HG03175 (cell line): ENCODE results near the gene ACD.
A peak's percentile ranks its signal among the peaks of the same experiment; 100 is the strongest.

ENCODE experiments used
- ATAC-seq: cut with Tn5 transposase; IDR thresholded peaks from one replicate; pipeline ENCODE4 v1.9.1; 2021; ENCODE audit warnings: mild to moderate bottlenecking, moderate library complexity; ENCODE audit not compliant: unreplicated experiment

The ACD gene

DNA sequence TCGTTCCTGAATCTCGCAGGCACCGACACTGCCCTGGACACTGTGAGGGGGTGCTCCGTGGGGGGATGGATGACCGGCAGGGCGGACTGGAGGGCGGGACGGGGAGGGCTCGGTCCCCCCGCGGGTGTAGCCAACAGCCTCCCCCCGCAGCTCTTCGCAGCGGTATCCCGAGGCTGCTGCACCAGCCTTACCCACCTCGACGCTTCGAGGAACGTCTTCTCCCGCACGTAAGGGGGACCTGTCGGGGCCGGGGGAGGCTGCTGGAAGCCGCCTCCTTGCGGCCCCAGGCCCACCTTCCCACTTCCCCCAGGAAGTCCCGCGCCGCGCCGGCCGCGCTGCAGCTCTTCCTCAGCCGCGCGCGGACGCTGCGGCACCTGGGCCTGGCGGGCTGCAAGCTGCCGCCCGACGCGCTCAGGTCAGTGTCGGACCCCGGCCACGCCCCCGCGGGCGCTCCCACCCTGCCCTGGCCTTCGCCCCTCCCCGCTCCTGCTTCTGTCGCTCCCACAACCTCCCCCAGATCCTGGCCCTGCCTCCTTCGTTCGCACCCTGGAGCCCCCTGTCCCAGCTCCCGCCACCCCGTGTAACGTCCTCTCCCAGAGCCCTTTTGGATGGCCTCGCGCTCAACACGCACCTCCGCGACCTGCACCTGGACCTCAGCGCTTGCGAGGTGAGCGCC lies 11.8 kb downstream of the ACD start:
- ATAC-seq, result no peak

DNA sequence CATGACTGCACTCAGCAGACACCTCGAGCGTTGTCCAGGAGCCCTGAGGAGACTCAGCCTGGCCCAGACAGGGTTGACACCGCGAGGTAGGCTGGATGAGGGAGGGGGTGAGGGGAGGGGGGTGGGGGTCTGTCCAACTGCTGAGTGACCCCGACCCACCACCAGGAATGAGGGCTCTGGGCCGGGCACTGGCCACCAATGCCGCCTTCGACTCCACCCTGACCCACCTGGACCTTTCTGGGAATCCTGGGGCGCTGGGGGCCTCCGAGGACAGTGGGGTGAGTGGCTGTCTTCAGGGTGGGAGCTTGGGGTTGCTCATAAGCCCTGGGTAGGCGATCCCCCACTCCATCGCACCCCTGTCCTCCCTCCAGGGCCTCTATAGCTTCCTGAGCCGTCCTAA lies 12.4 kb downstream of the ACD start:
- no peak for ATAC-seq

- no peak for ATAC-seq
These were observed 12.9 kb downstream of the ACD start for GRCh38 chr16:67647111-67647651.

DNA sequence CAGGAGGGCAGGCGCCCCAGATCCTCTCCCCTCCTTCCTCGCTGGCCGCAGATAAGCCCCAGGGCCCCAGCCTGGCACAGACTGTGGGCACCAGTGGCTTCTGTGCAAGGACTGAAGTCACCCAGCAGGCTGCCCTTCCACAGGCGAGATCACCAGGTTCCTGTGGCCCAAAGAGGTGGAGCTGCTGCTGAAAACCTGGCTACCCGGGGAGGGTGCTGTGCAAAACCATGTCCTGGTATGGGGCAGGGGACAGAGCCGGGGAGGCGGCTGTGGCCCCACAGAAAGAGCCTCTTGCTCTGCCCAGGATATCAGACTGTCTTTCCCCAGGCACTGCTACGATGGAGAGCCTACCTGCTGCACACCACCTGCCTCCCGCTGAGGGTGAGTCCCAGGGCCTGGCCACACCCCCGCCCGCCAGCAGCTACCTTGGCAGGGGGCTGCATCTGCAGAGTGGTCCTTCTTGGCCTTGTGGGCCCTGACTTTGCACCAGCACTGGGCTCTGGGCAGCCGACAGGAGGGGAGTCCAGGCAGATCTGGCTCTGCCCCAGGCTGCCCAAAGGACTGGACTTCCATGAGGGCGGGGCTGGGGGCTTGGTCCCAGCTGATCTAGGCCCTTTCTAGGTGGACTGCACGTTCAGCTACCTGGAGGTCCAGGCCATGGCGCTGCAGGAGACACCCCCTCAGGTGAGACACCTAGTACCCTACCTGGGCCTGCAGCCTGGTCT lies 14.5 kb downstream of the ACD start:
- ATAC-seq, result peak; percentile 14

GRCh38 chr16:67644038-67644437 lies 16.0 kb downstream of the ACD start:
- no peak for ATAC-seq

- no peak for ATAC-seq
These were observed 18.0 kb downstream of the ACD start for GRCh38 chr16:67641779-67642708.

GRCh38 chr16:67637625-67638024 lies 22.4 kb downstream of the ACD start:
- no peak for ATAC-seq

- ATAC-seq, result no peak
These were observed 23.3 kb downstream of the ACD start for GRCh38 chr16:67636713-67637112.

DNA sequence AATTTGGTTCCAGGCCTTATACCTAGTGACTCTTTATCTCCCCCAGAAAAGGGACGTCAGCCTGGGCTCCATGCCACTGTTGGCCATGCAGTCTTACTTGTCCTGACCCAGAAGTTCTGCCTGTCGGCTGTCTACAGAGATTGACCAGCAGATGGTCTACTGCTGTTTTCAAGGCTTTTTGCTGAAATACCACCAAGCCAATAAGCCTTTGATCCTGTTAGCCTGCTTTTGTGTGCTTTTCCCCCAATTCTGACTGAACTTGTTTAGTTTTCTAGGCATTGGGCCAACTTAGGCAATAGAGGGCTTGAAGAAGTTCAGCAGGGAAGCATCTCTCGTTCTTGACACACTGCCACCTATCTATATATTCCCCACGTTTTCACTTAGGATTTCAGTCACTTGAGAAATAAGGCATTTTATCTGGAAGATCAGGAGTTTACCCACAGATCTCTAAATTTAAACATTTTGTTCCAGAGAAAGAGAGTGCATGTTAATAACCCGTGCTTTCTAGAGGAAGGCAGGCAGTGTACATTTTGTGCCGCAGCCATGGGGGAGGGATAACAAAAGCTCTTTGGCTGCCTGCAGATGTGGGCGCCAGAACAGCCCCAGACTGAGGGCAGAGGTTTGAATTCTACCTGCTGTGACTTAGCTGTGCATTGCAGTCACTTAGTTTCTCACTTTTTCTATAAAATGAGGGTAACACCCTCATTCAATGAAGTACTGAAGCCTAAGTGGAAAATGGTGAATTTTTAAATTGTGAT lies 27.5 kb downstream of the ACD start:
- no peak for ATAC-seq

DNA sequence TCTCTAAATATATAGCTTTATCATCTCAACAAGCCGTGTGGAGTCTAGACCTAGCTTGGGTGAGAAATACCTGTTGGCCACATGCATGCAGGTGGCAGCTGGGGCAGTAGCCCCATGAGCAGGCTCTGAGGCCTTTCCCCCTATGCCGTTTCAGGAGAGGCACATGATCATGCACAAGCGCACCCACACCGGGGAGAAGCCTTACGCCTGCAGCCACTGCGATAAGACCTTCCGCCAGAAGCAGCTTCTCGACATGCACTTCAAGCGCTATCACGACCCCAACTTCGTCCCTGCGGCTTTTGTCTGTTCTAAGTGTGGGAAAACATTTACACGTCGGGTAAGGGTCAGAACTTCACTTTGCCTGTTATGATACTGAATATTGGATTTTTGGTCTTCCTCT lies 31.8 kb downstream of the ACD start:
- no peak for ATAC-seq

GRCh38 chr16:67613808-67614207 lies 46.3 kb downstream of the ACD start:
- ATAC-seq, result no peak

DNA sequence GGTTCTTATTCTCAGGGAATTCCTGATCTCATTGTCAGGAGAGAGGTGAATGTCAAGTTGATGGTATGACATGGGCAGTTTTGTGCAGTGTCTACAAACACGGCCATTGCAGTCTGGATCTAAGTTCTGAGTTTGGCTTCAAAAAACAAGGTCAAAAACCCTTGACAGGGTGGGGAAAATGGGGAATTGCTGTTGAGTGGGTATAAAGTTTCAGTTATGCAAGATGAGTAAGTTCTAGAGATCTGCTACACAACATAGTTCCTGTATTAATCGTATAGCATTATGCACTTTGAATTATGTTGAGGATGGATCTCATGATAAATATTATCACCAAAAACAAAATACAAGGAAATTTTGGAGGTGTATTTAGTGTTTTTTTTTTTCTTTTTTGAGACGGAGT lies 51.7 kb downstream of the ACD start:
- ATAC-seq, result no peak
